ENCODE results near the gene FAHD2A. TPM values are rescaled to one million over a fixed set of nuclear protein-coding genes. Genes with fewer than 3 reads are reported as not detected.
A peak's percentile ranks its signal among the peaks of the same experiment; 100 is the strongest.
"Not testable (repeated sequence)": the region's sequence is repeated elsewhere in the genome, so short reads cannot be mapped to it uniquely, and the experiment has no call there.

Gene FAHD2A, protein sequence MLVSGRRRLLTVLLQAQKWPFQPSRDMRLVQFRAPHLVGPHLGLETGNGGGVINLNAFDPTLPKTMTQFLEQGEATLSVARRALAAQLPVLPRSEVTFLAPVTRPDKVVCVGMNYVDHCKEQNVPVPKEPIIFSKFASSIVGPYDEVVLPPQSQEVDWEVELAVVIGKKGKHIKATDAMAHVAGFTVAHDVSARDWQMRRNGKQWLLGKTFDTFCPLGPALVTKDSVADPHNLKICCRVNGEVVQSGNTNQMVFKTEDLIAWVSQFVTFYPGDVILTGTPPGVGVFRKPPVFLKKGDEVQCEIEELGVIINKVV
- total RNA-seq: 13.6 TPM

DNA sequence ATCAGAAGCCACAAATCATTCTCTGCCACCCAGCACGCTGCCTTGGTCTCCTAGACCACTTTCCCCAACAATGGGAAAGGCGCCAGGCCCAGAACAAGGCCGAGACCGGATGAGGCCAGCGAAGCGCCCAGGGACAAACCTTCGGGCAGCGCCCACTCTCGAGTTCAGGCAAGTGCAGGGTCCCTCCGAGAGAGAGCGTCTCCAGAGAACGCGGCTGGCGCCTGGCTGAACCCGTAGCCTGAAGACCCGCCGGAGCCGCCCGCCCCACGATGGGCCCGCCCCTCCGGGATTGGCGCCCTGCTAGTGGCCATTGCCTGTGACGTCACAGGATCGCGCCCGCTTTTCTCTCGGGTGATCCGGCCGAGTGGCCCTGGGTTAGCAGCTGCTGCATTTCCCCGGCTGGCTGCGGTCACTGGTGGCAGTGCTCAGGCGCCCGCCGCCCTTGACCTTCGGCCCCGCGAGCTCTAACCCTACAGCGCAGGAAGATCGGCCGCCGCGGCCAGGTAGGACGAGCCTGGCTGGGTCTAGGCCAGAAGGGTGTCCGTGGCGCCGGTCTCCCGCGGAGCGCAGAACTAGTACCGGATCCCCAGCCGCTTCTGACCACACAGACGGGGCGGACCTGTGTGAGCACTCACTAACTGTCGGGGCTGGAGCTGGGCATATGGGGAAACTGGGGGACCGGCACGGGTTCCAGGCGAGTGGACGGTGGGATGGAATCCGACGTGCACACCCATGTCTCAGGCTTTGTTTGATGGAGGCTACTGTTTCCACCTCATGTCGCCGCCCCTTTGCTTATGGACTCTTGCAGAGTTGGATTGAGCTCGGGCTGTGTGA is at the start of gene FAHD2A:
Gene FAHD2A (plus strand): TSS at position 339 of the 834 bp plus-strand sequence. CDS start 2,851 bp downstream, outside the sequence.
- ATAC-seq: peak; percentile 98

DNA sequence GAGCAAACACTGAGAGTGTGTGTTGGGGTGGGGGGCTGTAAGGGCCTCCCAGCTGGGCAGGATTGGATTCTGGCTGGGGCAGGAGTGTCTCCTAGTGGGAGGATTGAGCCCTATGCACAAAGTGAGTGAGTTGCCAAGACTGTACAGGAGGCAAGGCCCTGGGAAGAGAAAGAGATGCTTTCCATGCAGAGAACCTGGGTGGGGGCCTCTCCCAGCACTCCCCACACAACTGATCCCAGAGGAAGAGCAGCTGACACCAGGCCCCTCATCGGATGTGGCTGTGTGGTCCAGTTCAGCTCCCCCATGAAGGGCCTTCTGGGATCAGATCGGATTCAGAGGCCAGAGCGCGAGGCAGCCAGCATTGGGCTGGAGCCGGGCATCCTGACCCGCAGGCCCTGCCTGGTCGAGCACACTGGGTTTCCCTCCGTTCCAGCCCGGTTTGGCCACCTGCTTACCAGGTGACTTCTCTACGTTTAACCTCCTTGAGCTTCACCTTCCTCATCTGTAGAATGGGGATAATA is 49.4 kb upstream of the FAHD2A start:
- no peak for ATAC-seq

DNA sequence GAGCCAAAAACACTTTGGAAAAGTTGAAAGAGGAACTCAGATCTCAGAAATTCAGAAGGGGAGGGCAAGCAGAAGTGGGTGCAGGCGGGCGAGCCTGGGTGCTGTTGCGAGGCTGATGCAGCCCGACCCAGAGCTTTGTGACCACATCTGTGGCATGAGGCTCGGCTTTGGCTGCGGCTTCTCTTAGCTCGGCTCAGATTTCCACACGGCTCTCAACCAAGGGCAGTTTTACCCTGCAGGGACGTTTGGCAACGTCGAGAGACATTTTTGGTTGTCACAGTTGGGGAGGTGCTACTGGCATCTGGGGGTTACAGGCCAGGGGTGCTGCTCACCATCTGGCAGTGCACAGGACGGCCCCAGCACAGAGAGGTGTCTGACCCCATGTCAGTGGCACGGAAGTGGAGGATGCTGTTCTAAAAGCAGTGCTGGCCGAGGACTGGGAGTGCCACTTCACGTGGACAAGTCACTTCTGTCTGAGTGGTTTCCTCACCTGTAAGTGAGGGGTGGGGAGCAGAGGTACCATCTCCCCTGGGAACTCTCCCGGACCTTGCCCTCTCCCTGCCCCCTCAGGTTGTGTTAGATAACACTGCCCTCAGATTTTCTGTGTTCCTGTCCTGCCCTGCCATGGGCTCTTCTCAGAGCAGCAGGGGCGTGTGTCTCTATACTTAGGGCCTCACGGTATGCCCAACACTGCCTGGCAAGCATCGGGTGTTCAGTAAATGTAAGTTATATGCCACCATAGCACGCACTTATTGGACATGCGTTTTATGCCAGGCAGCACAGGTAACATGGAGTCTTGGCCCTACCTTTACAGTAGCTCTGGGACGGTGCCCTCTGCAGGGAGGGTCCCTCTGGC is 48.7 kb upstream of the FAHD2A start:
- no peak for ATAC-seq

DNA sequence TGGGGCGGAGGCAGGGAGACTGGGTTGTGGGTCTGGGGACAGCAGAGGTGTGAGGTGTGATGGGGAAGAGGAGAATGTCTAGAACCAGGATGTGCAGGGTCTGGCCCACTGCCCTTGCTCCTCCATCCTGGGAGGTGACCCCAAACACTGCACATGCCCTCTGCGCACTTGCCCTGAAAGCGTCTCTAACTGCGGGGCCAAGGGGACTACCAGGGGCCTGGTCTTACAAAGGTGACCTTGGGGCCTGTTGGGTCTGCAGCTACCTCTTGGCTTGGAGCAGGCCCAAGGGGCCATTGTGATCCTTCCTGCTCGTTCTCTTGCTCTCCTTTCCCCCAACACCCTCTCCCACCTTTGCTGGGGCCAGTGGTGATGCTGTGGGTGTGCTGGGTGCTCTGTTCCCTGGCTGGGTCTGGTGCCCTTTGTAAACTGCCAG is 48.0 kb upstream of the FAHD2A start:
- ATAC-seq: peak; percentile 15

DNA sequence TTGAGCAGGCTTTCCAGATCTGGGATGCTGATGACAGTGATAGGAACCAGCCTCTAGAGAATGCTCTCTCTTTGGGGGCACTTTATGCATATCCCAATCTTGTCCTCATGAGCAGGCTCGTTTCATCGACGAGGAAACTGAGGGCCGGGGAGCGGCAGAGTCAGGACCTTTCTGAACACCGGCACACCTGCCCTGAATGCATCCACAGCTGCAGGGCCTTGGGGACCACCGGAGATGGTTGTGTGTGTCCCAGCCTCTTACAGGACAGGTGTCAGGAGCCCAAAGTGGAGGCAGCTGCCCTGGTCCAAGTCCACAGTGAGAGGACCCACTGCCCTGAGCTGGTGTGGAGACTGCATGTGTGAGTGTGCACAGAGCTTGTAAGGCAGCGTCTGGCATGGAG is 47.6 kb upstream of the FAHD2A start:
- no peak for ATAC-seq

DNA sequence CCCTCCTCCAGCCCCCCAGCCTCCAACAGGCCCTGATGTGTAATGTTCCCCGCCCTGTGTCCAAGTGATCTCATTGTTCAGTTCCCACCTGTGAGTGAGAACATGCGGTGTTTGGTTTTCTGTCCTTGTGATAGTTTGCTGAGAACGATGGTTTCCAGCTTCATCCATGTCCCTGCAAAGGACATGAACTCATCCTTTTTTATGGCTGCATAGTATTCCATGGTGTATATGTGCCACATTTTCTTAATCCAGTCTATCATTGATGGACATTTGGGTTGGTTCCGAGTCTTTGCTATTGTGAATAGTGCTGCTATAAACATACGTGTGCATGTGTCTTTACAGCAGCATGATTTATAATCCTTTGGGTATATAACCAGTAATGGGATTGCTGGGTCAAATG is 47.0 kb upstream of the FAHD2A start:
- not testable (repeated sequence) for ATAC-seq

DNA sequence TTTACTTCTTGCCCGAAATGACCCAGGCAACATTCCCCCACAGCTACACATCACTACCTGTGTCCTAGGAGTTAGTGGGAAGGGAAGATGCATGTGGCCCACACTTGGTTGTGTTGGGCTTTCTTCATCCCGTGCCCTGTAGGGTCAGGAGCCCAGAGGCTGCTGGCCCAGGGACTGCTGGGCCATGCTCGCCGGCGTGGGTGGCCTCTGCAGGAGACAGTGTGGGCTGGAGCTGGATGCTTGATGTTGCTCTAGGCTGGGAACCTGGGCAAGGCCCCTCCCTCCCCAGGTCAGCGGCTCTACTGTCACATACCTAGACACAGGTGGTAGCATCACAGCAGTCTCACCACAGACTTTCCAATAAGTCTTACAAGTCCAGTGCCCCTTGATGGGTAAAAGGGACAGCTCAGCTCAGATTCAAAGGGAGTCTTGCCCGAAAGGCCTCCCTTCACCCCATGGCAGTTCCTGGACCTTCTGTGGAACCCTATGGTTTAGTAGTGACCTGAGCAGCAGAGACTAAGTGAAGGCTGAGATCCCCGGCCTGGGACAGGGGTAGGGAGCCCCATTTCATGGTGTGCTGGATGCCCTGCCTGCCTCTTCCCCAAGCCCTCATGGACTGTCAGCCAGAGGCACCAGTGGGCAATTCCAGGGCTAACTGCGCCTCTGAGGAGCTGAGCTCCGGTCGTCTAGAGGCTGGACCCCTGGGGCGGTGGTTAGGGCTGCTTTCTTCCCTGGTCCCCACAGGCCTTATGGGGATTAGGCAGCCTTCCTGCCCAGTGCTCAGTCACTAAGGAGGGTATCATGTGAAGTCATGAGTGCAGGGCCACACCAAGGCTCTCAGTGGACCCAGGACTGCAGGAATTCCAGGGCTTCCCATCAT is 45.4 kb upstream of the FAHD2A start:
- ATAC-seq: no peak

DNA sequence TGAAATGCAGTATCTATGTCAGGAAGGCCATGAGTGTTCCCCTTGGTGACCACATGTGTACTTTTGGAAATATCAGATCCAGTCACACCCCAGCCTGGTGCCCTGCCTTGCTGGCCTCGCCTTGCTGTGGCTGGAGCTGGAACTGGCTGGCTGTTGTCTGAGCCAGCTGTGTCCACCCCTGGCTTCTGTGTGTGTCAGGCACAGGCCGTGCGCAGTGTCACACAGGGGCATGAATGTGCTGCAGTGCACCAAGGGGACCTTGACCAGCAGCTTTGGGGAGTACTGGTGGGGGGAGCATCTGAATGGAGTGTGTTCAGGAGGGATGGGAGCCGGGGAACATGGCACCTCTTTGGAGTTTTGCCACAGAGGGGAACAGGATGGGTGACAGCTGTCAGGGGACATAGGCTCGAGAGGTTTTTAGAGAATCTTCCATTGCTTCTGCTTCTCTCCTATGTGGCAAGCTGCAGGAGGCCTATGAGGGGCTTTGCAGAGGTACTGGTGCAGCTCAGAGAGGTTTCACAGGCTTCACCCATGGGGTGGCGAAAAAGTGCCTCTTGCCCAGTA is 44.7 kb upstream of the FAHD2A start:
- ATAC-seq: no peak

DNA sequence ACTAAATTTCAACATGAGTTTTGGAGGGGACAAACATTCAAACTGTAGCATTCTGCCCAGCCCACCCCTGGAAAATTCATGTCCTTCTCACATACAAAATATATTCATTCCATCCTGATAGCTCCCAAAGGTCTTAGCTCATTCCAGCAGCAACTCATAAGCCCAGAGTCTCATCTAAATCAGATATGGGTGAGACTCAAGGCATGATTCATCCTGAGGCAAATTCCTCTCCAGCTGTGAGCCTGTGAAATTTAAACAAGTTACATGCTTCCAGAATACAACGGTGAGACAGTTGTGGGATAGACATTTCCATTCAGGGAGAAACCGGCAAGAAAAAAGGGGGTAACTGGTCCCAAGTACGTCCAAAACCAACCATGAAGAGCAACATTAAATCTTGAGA is 43.5 kb upstream of the FAHD2A start:
- ATAC-seq: no peak

DNA sequence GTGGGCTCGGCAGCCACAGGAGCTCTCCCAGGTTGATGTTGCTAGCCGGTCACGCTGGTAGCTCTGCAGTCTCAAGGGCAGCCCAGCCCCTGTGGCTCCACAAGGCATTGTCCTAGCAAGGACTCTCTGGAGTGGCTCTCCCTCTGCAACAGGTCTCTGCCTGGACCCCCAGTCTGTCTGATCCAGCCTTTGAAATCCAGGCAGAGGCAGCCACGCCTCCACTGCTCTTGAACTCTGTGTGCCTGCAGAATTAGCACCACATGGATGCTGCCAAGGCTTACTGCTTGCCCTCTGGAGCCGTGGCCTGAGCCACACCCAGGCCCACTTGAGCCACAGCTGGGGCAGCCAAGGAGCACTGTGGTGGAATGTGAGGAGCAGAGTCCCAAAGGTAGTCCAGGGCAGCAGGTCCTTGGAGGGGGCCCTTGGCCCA is 43.0 kb upstream of the FAHD2A start:
- no peak for ATAC-seq

DNA sequence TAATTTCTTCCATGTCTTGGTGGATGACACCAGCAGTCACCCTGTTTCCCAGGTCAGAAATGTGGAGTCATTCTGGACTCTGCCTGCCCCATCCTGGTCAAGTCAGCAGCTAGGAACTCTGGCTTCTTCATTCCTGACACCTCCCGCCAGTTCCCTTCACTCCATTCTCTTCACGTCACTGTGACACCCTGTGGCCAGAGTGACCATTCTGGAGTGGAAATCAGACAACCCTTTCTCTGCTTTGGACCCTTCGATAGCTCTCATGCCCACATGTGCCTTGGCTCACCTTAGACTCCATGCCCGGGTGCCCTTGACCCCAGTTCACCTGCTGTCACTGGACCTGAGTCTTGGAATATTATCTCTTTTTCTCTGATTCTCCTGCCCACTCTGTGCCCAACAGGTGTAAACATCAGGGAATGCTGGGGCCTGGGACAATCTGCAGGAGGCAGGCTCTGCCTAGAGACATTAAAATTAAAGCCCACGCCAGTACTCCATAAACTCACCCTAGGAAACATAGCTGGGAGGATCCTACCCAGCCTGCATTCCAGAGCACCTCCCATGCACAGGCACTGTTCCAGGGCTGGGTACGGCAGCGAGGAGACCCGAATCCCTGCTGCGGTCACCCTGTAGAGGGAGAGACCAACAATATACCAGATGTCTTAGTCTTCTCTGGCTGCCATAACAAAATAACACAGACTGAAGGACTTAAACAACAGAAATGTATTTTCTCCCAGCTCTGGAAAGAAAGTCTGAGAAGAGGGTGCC is 41.1 kb upstream of the FAHD2A start:
- ATAC-seq: no peak

DNA sequence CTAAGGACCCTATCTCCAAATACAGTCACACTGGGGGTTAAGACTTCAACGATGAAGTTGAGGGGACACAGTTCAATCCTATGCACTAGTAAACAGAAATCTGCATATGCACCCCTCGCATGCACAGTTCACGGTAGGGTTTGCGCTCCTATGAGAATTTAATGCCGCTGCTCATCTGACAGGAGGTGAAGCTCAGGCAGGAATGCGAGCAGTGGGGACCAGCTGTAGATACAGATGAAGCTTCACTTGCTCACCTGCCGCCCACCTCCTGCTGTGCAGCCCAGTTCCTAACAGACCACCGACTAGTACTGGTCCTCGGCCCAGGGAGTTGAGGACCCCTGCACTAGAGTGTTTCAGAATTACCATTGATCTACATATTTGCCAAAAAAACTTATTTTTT is 40.0 kb upstream of the FAHD2A start:
- ATAC-seq: no peak

DNA sequence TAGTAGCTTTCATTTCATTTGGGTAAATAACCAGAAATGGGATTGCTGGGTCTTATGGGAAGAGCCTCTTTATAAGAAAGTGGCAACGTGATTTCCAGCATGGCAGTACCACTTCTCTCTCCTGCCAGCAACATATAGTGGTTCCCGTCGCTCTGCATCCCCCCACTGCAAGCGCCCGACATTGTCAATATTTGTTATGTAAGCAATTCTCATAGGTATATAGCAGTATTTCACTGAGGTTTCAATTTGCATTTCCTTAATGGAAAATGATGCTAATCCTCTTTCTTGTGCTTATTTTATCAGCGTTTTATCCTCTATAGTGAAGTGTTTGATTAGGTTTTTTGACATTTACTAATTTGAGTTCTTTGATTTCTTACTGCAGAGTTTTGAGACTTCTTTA is 36.0 kb upstream of the FAHD2A start:
- ATAC-seq: no peak

DNA sequence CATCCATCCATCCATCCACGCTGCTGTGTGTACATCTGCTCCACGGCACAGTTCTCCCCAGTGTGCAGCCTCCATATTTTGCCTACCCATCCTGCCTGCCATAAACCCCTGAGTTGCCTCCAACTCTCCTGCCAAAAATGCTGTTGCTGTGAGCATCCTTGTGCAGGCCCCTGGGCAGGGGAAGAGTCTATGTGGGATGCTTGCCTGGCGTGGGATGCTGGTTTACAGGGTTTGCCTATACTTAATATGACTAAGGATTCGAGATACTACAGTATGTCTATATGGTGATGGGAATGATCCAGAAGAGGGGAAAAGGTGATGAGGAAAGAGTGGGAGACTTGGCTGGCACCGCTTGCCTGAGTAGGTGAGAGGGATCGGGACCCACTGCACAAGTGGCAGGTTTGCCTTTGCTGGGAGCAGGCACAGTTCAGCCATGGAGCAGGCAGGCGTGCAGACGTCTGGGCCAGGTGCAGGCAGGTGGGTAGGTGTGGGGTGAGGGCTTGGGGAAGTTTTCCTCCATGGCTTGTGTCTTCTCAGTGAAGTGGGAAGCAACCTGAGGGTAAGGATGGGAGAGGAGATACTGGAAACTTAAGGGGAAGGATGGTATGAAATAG is 30.2 kb upstream of the FAHD2A start:
- no peak for ATAC-seq

DNA sequence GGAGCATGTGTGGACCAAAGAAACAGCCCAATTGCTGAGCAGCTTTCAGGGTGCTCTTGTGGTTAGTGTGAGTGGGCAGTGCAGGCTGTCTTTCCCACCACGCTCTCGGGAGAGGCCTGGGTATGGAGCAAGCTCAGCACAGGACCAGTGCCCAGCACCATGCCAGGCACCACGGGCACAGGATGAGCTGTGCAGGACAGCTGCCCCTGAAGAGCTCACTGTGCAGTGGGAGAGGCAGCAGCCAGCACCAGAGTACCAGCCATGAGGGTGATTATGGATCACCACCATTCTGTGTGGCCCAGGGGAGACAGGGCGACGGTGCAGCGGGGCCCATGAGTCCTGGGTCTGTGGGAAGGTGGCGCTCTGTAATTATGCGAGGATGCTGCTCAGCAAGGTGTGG is 29.7 kb upstream of the FAHD2A start:
- ATAC-seq: no peak

DNA sequence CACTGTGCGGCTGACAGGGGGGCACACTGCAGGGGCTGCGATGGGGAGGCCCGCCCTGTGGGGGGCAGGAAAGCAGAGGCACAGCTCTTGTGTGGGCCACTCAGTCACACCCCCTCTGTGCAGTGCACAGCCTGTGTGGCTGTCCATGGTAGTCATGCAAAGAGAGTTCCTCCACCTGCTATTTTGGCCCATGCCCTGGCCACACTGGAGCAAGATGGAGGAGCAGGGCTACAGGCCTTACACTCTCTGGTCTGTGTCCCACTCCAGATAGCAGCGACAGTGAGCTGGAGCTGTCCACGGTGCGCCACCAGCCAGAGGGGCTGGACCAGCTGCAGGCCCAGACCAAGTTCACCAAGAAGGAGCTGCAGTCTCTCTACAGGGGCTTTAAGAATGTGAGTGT is 28.5 kb upstream of the FAHD2A start:
- no peak for ATAC-seq

DNA sequence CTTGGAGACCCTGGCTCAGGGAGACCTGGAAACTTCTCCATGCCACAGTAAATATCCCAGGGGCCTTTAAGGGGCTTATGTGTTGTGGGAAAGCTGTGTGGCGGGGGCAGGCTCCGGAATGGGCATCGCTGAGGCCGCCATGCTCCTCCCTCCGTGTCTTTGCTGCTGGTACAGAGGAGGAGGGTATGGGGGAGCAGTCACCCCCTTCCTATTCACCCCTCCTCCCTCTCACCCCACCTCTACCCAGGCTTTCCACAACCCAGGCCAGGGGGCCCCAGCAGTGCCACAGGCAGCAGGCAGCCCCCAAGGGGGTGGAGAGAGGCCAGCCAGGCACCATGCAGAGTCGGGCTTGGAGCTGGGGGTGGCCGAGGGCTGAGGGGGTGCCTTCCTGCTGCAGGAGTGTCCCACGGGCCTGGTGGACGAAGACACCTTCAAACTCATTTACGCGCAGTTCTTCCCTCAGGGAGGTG is 28.0 kb upstream of the FAHD2A start:
- ATAC-seq: no peak

DNA sequence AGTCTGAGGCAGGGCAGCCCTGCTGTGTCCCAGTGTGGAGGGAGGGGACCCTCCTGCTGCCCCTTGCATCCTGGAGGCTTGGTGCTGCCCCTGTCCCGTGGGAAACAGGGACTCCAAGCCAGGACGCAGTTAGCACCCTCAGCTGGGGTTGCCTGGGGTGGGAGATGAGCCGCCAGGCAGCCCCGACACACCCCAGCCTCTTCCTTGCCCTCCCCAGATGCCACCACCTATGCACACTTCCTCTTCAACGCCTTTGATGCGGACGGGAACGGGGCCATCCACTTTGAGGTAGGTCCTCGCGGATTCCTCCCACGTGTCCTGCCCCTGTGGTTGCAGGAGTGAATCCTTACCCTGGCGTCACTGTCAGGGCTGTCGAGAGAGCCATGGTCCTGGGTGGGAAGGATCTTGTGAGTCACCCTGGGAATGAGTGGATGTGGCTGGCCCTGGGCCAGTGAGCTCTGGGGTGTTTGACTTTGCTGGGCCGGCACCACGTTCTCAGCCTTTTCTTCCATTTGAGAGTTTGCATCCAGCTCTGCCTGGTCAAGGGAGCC is 27.5 kb upstream of the FAHD2A start:
- ATAC-seq: no peak

DNA sequence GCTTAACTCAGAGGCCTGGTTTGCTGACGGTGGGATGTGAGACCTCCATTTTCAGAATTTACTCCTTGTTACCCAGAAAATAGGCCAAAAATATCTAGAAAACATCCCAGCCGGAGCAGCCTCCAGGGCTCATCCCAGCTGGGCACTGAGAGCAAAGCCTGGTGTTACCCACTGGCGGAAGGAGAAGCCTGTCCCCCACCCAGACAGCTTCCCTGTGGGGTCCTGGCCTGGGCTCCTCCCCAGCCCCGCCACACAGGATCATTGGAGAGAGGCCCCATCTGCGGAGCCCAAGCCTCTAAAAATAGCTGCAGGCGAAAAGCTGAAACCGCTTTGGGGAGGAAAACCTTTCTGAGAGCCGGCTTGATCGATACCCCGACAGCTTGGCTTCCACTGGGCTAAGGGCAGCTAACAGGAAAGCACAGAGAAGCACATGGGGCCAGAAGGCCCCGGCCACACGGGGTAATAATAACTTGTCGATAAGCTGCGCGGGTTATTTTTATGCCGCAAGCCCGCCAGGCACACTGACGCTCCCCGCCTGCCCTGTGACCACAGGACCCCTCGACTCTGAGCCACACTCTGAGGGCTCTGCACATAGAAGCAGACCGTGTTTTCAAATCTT is 26.9 kb upstream of the FAHD2A start:
- ATAC-seq: no peak
